Measurements from ENCODE around the gene PRR7.
A peak's percentile ranks its signal among the peaks of the same experiment; 100 is the strongest.

PRR7 gene

GRCh38 chr5:177466861-177467260 lies 20.2 kb downstream of the PRR7 start:
- no peak for DNase-seq (ENCODE audit: extremely low read depth in 1 of 2, low read depth in 1 of 2)

GRCh38 chr5:177467436-177467835 lies 20.8 kb downstream of the PRR7 start:
- no peak for DNase-seq (ENCODE audit: extremely low read depth in 1 of 2, low read depth in 1 of 2)

GRCh38 chr5:177468329-177468684 lies 21.7 kb downstream of the PRR7 start:
- DNase-seq (ENCODE audit: extremely low read depth in 1 of 2, low read depth in 1 of 2): no peak

GRCh38 chr5:177468685-177469628 lies 22.3 kb downstream of the PRR7 start:
- no peak for DNase-seq (ENCODE audit: extremely low read depth in 1 of 2, low read depth in 1 of 2)

GRCh38 chr5:177469750-177470525 lies 23.3 kb downstream of the PRR7 start:
- DNase-seq (ENCODE audit: extremely low read depth in 1 of 2, low read depth in 1 of 2): no peak

GRCh38 chr5:177470759-177471536 lies 24.3 kb downstream of the PRR7 start:
- DNase-seq (ENCODE audit: extremely low read depth in 1 of 2, low read depth in 1 of 2): no peak

GRCh38 chr5:177471610-177472356 lies 25.2 kb downstream of the PRR7 start:
- no peak for DNase-seq (ENCODE audit: extremely low read depth in 1 of 2, low read depth in 1 of 2)

- peak in 1 of 2 donors; percentile 40 for DNase-seq (ENCODE audit: extremely low read depth in 1 of 2, low read depth in 1 of 2)
These were observed 26.1 kb downstream of the PRR7 start for GRCh38 chr5:177472460-177473442.

GRCh38 chr5:177473443-177474001 lies 26.9 kb downstream of the PRR7 start, which contains the start of gene DBN1:
Gene DBN1 (minus strand): TSS chr5:177473634. CDS start chr5:177473521, 113 bp downstream.
- no peak for DNase-seq (ENCODE audit: extremely low read depth in 1 of 2, low read depth in 1 of 2)

GRCh38 chr5:177474002-177474476 lies 27.4 kb downstream of the PRR7 start:
- no peak for DNase-seq (ENCODE audit: extremely low read depth in 1 of 2, low read depth in 1 of 2)

GRCh38 chr5:177474846-177475562 lies 28.4 kb downstream of the PRR7 start:
- no peak for DNase-seq (ENCODE audit: extremely low read depth in 1 of 2, low read depth in 1 of 2)

- no peak for DNase-seq (ENCODE audit: extremely low read depth in 1 of 2, low read depth in 1 of 2)
These were observed 29.2 kb downstream of the PRR7 start for GRCh38 chr5:177475563-177476427.

- DNase-seq (ENCODE audit: extremely low read depth in 1 of 2, low read depth in 1 of 2): no peak
These were observed 30.1 kb downstream of the PRR7 start for GRCh38 chr5:177476531-177477233.

- DNase-seq (ENCODE audit: extremely low read depth in 1 of 2, low read depth in 1 of 2): no peak
These were observed 31.3 kb downstream of the PRR7 start for GRCh38 chr5:177477701-177478477.

- no peak for DNase-seq (ENCODE audit: extremely low read depth in 1 of 2, low read depth in 1 of 2)
These were observed 32.4 kb downstream of the PRR7 start for GRCh38 chr5:177478711-177479646.

All from activated CD8-positive, alpha-beta memory T cell treated with anti-CD3 and anti-CD28 coated beads for 1 hour (primary cell).